GM19463 (cell line): ENCODE data around the gene CETP.
A peak's percentile ranks its signal among the peaks of the same experiment; 100 is the strongest.
"Not testable (repeated sequence)": the region's sequence is repeated elsewhere in the genome, so short reads cannot be mapped to it uniquely, and the experiment has no call there.

Experiments used
- ATAC-seq: cut with Tn5 transposase; IDR thresholded peaks from one replicate; pipeline ENCODE4 v1.9.1; 2021; ENCODE audit warnings: mild to moderate bottlenecking, moderate library complexity; ENCODE audit not compliant: unreplicated experiment

The CETP gene

DNA sequence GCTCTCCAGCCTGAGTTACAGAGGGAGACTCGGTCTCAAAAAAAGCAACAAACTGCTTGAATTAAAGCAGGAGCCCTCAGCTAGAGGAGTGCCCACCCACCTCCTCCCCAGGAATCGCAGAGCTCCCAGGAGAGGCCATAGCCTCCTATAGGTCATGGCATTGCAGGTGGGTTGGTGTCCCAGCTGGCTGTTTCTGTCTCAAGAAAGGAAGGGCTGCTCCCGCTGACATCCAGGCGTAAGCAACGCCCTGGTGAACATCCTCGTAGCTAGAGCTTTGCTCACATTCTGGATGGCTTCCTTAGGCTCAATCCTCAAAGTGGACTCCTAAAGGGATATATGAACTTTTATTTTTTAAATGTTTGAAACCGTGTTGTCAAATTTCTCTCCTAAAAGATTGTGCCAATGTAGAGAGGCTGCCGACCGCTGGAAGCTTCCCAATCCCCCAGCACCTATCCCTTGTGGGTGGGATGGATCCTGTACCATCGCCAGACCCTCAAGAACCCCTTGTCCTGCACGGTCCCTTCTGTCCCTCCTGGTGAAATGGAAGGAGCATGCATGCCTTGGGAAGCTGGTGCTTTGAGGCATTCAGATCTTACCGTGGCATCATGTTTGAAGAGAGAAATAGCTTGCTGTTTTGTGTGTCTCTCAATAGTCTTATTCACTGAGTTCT lies 33.5 kb downstream of the CETP start:
- ATAC-seq: no peak

DNA sequence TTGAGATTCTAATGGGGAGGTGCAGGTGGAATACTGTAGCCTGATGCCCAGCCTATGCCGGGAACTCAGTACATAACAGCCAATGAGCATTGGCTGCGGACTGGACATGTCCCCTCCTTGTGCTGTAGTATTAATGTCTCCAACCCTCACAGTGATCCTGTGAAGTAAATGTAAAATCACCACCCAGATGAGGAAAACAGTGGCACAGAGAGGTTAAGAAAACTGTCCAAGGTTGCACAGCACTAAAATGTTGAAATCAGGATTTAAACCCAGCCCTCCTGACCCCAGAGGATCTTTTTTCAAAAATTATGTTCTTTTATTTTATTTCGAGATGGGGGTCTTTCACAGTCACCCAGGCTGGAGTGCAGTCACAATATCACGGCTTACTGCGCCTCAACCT lies 35.5 kb downstream of the CETP start:
- ATAC-seq: no peak

DNA sequence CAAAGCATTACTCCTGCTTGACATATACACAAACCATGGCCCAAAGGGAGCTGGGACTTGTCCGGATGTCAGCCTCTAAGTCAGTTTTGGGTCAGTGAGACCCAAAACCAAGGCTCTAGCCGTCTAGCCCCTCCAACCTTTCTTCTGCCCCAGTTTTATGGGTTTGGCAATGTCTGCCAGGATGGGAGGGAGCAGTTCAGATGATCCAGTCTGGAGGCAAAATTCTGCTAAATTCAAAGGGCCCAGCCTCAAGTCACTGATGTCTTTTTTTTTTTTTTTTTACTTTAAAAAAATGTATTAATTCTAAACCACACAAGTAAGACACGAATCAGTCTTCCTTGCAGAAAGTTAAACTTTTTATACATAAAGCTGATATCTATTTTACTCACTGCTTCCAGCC lies 36.2 kb downstream of the CETP start:
- no peak for ATAC-seq

GRCh38 chr16:56998352-56998751 lies 36.6 kb downstream of the CETP start:
- no peak for ATAC-seq

DNA sequence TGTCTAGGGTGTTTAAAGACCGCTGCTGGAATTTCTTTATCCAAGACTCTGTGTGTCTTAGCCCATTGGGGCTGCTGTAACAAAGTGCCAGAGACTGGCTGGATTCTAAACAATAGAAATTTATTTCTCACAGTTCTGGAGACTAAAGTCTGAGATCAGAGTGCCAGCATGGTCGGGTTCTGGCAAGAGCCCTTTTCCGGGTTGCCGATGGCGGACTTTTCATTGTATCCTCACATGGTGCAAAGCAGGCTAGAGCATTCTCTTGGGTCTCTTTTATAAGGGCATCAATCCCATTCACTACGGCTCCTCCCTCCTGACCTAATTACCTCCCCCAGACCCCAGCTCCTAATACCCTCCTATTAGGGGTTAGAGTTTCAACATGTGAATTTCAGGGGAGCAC lies 37.1 kb downstream of the CETP start:
- ATAC-seq: no peak

DNA sequence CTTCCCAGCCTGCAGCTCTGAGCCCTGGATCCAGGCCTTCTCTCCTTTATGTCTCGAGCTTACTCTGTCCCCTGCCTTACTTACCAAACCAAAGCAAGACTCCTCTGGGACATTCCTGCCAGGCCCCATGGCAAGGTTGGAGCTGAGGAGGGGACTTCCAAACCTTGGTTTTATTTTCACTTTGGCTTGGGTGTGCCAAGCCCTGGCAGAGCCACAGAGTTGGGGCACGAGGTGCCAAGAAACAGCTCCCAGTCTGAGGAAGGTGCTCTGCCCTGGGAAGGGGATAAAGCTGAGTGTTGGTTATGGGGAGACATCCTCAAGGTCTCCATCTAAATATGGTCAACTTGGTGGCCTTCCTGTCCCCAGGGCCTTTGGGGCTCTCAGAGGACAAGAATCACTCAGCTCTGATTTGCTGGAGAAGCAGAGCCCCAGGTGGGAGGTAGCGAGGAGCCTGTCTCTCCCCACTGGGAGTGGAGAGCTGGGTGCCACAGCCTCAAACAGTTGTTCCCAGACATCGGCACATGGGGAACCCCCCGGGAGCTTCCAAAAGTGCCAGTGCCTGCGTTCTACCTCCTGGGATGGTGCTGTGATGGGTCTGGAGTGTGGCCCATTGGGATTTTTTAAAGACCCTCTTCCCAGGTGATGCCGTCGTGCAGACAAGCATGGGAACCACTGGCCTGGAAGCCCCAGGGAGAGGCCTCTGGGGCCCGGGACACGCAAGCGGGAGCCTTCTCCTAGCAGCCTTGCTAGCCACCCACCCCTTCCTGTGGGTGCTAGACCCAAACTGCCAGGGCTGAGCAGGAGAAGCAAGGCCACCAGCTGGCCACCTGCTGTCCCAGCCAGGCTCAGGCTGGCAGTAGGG lies 37.9 kb downstream of the CETP start:
- no peak for ATAC-seq

GRCh38 chr16:57000271-57001025 lies 38.7 kb downstream of the CETP start:
- ATAC-seq: peak; percentile 60

GRCh38 chr16:57001026-57001679 lies 39.4 kb downstream of the CETP start:
- no peak for ATAC-seq

DNA sequence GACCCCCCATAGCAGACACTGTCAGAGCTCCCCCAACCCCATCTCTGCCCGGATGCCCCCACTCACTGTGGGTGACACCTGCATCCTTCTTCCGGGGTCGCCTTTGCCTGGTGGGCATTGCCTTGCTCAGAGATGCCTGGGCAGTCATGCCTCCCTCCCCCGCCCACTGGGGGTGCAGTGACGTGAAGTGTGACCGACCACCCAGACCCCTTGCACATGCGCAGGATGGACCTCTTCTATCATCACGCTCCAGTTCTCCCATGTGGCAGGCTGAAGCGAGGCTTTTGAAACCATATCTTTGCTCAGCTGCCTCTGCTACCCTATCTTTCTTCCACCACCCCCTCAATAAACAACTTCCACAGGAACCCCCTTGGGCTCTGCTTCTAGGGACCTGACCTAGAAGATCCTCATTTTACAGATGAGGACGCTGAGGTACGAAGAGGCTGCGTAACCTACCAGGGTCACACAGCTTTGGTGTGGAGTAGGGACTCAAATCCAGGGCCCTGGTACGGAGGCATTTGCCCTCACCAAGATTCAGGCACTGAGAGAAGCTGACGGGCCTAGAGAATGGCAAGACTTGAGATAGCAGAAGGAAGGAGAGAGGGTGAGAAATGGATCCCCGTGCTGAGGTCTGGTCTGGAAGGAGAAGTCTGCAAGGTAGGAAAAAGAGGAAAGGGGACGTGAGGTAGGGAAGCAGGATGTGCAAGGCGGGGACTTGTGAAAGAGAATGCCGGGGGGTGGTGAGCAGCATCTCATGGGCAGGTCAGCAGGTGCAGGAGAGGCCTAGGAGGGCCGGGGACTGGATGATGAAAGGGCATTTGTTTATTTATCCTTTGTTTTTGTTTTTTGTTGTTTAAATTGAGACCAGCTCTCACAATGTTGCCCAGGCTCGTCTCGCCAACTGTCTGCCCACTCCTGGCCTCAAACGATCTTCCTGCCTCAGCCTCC lies 42.0 kb downstream of the CETP start:
- ATAC-seq: no peak

- no peak for ATAC-seq
These were observed 42.9 kb downstream of the CETP start for GRCh38 chr16:57004387-57005250.

GRCh38 chr16:57005597-57005996 lies 43.8 kb downstream of the CETP start:
- not testable (repeated sequence) for ATAC-seq

GRCh38 chr16:57007050-57007449 lies 45.3 kb downstream of the CETP start:
- no peak for ATAC-seq

GRCh38 chr16:57007530-57007929 lies 45.8 kb downstream of the CETP start:
- no peak for ATAC-seq

DNA sequence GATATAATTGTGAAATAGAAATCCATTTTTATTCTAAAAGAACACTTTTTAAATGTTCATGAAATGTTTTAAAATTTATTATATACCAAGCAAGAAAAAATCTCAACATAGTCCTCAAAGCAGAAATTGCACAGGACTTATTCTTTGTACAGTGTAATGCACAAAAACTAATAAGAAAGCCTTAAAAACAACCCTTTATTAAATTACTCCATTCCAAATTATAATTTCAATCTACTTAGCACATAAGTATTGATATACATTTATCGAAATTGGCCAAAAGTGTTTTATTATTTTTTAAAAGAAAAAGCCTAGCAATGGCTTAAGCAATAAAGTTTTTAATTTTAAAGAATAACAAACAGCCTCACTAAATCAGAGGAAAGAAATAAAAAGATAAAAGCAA lies 46.7 kb downstream of the CETP start:
- ATAC-seq: no peak

- ATAC-seq: no peak
These were observed 48.0 kb downstream of the CETP start for GRCh38 chr16:57009643-57010170.

- no peak for ATAC-seq
These were observed 50.6 kb downstream of the CETP start for GRCh38 chr16:57012353-57012752.

GRCh38 chr16:57013229-57013628 lies 51.5 kb downstream of the CETP start:
- ATAC-seq: no peak

GRCh38 chr16:57013902-57014301 lies 52.2 kb downstream of the CETP start:
- no peak for ATAC-seq

DNA sequence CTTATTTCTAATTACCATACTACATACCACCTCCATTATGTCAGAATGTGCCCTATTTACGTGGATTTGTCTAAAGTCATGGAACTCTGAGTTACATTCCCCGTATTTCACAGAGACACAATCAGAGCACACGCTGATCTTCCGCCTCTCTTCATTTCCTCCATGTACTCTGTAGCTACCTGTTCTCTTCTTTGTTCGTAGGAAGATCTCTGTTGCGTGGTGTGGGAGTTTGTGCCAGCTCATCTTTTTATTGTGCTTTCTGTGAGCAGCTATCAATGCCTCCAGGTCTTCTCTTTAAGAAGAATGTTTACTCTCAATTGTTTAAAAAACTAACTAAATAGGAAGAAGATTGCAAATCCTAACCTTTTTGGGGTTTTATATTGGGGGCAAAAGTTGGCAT lies 54.6 kb downstream of the CETP start:
- ATAC-seq: no peak
